ENCODE results near the gene MICA.
"Not testable (repeated sequence)": the region's sequence is repeated elsewhere in the genome, so short reads cannot be mapped to it uniquely, and the experiment has no call there.

Gene MICA

DNA sequence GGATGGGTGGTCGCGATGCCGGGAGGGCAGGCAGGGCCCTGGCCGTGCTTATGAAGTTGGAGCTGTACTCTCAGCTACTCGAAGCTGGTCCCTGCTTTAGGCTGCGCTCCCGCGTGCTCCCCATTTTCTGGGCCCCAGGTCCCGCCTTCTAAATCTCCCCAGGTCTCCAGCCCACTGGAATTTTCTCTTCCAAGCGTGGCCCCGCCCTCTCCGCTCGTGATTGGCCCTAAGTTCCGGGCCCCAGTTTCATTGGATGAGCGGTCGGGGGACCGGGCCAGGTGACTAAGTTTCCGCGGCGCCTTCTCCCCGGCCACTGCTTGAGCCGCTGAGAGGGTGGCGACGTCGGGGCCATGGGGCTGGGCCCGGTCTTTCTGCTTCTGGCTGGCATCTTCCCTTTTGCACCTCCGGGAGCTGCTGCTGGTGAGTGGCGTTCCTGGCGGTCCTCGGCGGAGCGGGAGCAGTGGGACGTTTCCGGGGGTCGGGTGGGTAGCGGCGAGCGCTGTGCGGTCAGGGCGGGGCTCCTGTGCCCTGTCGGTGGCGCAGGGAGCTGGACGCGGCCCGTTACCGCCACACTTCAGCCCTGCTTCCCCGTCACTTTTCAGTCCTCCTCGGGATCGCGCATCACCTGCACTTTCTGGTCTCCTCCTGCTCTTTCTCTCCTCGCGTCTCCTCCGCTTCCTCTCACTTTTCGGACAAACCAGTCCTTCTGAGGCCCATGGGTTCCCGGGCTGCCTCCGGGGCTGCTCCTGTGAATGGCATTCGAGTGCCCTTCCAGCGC, at the start of gene MICA:
MICA (plus strand) TSS at position 313 of the 778 bp plus-strand sequence; CDS start at position 351, 38 bp downstream.
- DNase-seq, result peak; percentile 11

DNA sequence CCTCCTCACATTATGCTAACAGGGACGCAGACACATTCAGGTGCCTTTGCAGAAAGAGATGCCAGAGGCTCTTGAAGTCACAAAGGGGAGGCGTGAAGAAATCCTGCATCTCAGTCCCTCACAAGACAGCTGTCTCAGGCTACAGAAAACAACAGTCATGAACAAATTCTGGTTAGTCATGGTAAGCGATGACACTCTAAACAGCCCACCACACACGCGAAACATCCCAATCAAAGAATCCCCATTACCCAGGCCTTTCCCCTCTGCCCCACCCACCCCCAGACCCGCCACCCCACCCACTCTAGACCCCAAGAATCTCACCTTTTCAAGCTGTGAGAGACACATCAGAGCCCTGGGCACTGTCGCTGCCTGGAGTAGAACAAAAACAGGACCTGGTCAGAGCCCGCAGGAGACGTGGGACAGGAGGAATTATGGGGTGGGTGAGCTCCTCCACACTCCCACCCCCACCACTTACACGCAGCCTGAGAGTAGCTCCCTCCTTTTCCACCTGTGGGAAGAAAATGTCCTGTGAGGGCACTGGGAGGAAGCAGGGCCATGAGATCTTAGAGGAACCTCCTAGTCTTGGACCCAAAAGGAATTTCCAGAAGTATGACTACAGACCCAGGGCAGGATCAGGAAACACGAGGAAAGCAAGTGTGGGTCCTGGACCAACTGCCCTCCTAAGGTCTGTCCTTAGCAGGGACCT, 49.1 kb upstream of the MICA start:
- DNase-seq, result no peak

GRCh38 chr6:31354864-31355582, 48.4 kb upstream of the MICA start:
- DNase-seq, result no peak

- no peak for DNase-seq
These were observed 47.8 kb upstream of the MICA start for GRCh38 chr6:31355583-31355948.

DNA sequence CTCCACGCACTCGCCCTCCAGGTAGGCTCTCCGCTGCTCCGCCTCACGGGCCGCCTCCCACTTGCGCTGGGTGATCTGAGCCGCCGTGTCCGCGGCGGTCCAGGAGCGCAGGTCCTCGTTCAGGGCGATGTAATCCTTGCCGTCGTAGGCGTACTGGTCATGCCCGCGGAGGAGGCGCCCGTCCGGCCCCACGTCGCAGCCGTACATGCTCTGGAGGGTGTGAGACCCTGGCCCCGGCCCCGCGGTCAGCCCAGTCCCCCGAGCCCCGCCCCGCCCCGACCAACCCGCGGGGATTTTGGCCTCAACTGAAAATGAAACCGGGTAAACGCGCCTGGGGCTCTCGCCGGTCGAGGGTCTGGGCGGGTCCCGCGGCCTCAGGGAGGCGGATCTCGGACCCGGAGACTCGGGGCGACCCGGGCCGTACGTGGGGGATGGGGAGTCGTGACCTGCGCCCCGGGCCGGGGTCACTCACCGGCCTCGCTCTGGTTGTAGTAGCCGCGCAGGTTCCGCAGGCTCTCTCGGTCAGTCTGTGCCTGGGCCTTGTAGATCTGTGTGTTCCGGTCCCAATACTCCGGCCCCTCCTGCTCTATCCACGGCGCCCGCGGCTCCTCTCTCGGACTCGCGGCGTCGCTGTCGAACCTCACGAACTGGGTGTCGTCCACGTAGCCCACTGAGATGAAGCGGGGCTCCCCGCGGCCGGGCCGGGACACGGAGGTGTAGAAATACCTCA, 47.0 kb upstream of the MICA start:
- no peak for DNase-seq

- DNase-seq, result peak; percentile 64
These were observed 46.4 kb upstream of the MICA start, which contains the start of gene HLA-B for GRCh38 chr6:31356946-31357466. Gene HLA-B (minus strand): TSS chr6:31357179. CDS start chr6:31357158, 21 bp downstream.

GRCh38 chr6:31357886-31358285, 45.5 kb upstream of the MICA start:
- no peak for DNase-seq

DNA sequence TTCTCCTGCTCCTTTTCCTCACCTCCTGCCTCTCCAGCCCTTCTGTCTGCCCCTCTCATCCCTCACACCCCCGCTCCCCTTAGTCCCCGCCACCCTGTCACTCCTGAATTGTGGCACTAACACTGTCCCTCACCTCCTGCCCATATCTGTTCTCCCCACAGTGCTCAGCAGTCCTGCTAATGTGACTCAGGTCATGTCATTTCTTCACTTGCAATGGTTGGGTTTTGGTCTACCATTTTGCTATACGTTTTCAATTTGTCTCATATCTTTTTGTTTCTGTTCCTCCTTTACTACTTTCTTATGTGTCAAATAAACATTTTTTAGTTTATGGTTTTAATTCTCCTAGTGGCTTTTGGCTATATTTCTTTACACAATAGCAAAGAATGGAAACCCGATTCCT, 45.1 kb upstream of the MICA start:
- DNase-seq, result no peak

DNA sequence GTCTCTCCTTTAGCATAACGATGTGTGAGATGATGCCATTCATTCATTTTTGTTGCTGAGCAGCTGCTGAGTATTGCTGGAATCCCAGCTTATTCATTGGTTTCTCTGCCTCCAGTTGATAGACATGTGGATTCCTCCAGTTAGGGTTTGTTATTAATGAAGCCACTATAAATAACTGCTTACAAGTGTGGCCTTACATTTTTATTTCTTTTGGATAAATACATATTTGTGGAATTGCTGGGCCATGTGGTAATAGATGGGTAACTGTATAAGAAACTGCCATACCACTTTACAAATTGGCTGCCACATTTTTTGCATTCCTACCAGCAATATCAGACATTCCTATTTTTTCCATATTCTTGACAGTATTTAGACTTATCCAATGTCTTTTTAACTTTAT, 43.8 kb upstream of the MICA start:
- DNase-seq, result no peak

DNA sequence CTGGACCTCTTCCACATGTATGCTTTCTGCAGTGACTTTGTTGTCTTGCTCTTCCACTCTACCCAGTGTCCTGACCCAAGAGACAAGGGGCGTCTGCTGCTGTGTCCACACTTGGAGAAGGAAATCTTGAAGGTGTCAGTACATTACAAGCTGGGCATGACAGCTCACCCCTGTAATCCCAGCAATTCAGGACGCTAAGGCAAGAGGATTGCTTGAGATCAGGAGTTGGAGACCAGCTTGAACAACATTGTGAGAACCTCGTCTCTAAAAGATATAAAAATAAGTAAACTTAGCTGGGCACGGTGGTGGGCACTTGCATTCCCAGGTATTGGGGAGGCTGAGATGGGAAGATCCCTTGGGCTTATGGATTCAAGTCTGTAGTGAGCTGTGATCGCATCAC, 40.6 kb upstream of the MICA start:
- no peak for DNase-seq

DNA sequence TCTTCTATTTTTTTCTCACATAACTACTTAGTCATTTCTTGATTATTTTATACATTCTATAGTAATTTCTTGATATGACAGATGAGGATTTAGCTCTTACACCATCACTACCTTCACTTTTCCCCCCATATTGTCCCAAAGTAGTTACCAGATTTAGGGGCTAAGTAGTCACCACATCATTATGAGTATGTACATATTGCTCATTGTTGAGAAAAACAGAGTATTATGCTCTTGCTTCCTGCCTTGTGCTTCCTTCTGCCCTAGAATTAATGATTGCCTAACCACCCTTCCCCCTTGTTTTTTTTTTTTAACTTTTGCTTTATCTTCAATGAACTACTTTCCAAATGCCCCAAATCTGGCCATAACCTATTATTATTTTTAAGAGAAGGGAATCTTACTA, 39.6 kb upstream of the MICA start:
- DNase-seq, result no peak

GRCh38 chr6:31365864-31366263, 37.5 kb upstream of the MICA start:
- DNase-seq, result no peak

DNA sequence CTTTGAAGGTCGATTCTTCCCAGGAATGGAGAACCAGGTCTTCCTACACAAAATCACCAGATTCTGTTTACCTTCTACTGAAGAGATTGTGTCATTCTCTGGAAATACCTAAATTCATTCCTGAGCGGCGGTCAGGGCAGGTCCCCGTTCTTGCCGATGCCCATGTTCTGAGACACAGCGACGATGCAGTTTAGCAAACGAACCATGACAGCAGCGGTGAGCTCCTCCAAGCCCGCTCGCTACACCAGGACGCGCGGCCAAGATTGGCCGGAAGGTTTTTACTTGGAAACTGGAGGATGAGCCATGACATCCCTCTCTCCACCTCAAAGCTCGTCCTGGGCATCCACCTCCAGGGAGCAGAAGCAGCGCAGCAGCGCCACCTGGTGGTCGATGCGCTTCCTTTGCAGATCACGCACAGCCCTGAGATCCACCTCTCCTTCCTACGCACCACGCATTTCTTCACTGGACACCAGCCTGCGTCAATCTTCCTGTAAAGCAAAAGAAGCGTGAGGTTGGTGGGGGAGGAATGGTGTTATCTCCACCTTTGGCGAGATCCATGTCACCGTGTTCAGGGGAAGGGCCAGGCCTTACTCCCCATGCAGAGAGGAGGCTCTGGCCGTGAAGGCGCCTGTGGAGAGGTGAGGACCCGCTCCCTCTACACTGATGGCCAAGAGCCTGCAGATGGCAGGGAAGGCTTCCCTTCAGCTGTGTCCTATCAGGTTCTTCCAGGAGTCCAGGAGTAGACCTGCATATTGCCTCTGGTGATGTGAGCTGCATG, 36.5 kb upstream of the MICA start:
- peak; percentile 78 for DNase-seq

DNA sequence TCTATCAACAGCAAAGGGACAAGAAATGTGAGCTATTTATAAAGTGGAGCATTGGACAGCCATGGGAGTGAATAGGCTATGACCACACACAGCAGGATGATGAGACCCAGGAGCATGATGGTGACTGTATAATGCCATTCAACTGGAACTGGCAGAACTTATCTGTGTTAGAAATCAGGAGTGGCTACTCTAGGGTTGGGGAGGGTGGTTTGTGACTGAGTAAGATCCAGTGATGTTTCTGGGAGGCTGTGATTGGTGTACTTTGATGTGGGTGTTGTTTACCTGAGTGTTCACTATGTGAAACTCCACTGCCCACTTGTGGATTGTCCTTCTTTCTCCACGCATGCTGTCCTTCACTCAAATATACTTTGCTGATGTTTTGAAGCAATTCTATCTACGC, 34.9 kb upstream of the MICA start:
- no peak for DNase-seq

- DNase-seq, result not testable (repeated sequence)
These were observed 29.3 kb upstream of the MICA start for GRCh38 chr6:31374118-31374517.

GRCh38 chr6:31375699-31376098, 27.7 kb upstream of the MICA start:
- no peak for DNase-seq

DNA sequence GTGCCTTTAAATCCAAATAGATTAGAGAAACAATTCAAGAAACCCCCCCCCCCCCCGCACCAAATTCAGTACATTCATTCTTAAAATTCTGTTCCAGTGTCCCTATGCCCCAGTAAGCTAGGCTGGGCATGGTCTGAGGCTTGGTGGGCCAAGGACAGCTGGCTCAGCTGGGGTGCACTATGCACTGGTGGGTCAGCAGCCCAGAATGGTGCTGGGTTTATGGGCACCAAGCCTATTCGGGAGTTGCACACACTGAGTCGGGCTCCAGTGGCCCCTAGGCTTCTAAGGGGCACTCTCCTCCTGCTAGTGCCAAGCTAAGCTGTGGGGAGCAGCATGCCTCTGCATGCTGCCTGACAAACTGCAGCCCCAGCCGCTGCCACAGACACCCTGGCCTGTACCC, 26.4 kb upstream of the MICA start:
- DNase-seq, result no peak

GRCh38 chr6:31378062-31378720, 25.2 kb upstream of the MICA start:
- no peak for DNase-seq

GRCh38 chr6:31378721-31379103, 24.7 kb upstream of the MICA start:
- DNase-seq, result no peak

GRCh38 chr6:31379850-31380249, 23.5 kb upstream of the MICA start:
- no peak for DNase-seq

- DNase-seq, result no peak
These were observed 21.7 kb upstream of the MICA start for GRCh38 chr6:31381666-31382065.

DNA sequence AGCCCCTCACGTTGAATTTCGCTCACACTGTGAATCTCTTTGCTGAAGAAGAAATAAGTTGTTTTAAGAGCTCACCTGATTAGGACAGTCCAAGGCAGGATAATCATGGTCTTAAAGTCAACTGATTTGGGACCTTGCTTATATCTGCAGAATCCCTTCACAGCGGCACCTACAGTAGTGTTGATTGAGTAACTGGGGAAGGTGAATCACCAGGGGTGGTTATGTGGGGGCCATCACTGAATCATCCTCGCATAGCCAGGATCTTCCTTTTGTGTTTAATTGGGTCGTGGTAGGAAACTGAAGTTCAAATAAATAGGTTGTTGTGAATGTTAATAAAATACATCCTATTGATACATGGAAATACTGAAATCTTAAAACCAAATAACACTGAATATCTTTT, 20.2 kb upstream of the MICA start:
- no peak for DNase-seq

Data from DMS153 (cell line).